Umbilical cord (tissue), 2 donors: ENCODE results near the gene TF. TPM values are rescaled to one million over a fixed set of nuclear protein-coding genes. Genes with fewer than 3 reads are reported as not detected.

ENCODE experiments used
- DNase-seq: peaks from one replicate; pipeline ENCODE4 v3.0.0-alpha.2; 2015; ENCODE audit warnings: low spot score
- total RNA-seq: library from RNA; depleted of rRNA; stranded (reverse); fragments of >200 nt; gene quantifications from one replicate; pipeline ENCODE4 v1.2.3, GENCODE V29; 2014; ENCODE audit warnings: low replicate concordance; ENCODE audit not compliant: insufficient read depth

The TF gene
- total RNA-seq, 1 donor from 2014 or later: 7.9 TPM

DNA sequence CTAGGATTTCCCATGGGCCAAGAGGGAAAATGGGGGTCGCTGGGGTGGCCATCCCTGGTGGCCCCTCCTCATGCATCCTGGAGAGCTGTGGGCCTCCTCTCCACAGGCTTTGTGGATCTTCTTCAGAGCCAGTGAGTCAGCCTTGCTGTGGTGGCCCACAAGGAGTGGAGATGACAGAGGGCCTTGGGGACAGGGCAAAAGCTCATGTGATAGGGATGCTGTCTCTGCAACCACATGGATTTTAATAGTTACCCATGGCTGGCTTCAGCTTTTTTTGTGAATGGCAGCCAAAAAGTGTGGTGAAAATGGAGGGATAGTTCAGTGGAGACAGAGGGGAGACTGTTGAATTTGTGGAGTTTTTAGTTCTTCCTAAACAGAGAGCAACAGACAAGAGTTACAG is 1.2 kb downstream of the TF start:
- DNase-seq: no peak

DNA sequence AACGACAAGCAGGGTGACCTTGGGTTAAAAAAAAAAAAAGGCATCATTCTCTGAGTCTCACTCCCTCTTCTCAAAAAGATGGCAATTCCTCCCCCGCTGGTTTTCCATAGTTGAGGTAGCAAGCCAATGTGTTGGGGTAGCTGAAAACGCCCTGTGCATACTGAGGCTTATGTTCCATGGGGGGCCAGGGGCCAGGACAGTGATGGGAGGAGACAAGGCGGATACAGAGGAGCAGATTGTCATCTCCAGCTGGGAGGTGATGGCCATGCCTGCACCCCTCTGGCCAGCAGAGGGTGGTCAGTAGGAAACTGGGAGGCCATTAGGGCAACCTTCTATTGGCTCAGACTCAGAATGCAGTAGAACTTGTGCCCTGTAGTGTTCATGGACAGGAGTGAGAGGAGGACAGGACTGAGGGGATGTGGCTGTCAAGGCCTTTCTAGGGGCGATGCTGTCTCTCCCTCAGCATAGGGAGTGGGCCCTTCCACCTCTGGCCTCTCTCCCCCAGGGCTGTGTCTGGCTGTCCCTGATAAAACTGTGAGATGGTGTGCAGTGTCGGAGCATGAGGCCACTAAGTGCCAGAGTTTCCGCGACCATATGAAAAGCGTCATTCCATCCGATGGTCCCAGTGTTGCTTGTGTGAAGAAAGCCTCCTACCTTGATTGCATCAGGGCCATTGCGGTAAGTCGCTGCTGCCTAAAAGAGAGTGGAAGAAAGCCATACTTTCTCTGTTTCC is 1.9 kb downstream of the TF start:
- no peak for DNase-seq

DNA sequence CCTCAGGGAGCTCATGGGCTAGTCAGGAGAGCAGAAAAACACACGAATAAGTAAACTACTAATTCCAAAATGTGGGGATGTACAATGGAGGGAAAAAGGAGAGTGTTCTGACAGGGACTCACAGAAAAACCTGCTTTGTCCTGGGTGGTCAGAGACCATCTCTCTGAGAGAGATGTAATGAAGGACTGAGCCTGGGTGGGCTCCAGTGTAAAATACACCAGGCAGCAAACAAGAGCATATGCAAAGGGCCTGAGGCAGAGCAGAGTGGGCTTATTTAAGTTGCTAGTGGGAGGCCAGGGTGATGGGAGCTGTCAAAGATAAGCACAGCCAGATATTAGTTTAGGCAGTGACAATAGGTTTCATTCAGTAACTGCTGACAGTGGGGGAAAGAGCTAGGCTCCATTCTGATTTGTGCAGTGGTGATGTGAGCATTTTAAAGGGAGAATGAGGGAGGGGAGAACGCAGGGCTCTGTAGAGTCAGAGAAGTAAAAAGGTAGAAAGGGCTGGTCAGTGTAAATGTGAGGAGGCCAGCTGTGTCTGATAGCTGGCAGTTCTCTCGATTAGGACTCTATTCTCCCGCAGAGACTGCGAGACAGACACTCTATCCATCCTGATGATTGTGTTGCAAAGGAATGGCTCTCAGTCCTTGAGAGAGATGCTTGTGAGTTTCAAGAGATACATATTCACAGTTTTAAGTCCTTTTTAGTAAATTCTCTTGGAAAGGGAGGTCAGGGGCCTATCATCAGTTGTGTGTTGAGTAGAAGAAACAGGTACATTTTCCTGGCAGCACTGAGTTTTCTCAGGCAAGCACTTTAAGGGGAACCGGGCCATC is 3.5 kb downstream of the TF start:
- no peak for DNase-seq

DNA sequence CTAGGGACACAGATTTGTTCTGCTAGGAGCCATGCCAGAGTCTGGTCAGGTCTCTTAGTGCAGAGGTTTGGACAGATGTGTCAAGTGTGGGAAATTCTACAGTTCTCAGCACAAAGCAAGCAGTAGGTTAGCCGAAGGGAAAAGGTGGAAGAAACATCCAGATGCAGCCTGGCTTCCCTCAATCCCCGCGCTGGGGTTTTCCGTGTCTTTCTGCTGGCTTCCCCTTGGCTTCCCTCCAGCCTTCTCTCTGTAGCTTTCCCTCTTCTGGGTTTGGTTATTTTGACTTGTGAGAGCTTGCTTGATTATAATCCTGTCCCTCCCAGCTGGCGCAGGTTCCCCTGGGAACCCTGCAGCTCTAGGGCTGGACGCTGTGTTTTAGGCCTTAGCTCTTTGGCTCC is 4.1 kb downstream of the TF start:
- no peak for DNase-seq

DNA sequence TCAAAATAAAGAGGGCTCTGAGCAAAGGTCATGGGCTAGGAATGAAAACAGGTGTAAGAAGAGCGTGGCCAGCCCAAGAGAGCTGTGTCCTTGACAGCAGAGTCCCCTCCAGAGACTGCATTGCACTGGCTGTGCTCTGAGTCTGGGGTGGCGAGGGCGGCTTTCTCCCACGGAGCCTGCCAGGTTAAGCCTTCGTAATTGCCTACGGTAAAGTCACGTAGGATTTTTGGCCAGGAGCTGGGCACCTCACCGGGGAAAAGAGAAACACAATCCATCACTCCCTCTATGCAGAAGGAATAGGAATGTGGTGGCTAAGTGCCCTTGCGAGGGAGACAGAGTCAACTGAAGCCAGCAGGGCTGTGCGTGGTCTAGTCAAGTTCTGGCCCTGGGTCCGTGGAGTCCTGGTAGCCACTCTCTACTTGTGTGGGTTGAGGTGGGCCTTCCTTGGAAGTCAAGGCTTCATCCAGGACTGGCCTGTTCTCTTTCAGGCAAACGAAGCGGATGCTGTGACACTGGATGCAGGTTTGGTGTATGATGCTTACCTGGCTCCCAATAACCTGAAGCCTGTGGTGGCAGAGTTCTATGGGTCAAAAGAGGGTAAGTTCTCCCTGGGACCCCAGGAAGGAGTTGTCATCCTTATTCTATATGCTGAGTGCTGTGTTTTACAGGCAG is 7.0 kb downstream of the TF start:
- no peak for DNase-seq

DNA sequence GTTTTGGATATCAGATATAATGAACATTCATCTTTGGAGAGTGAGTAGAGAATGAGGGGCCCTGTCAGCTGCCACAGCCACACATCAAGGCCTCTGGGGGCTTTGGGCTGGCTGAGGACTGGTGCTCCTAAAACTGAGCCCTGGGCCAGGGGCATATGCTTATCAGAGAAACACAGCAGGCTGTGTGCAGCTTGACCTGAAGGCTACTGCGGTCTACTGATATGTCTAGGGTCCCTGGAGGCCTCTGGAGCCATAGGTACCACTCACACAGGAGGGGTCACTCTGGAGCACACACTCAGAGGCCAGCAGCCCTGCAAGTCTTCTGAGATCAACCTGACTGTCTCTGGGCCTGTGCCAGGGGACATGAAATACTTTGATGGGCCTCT is 7.6 kb downstream of the TF start:
- DNase-seq: no peak

DNA sequence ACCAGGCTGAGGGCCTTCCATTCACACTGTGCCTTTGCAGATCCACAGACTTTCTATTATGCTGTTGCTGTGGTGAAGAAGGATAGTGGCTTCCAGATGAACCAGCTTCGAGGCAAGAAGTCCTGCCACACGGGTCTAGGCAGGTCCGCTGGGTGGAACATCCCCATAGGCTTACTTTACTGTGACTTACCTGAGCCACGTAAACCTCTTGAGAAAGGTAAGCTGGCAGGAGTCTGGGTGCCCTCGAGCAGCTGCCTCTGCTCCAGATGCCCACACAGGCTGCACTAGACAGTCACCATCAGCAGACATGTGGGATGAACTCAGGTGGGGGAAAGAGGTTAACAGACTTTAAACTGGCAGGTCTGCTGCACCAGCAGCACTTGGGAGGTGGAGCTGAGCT is 8.3 kb downstream of the TF start:
- no peak for DNase-seq

DNA sequence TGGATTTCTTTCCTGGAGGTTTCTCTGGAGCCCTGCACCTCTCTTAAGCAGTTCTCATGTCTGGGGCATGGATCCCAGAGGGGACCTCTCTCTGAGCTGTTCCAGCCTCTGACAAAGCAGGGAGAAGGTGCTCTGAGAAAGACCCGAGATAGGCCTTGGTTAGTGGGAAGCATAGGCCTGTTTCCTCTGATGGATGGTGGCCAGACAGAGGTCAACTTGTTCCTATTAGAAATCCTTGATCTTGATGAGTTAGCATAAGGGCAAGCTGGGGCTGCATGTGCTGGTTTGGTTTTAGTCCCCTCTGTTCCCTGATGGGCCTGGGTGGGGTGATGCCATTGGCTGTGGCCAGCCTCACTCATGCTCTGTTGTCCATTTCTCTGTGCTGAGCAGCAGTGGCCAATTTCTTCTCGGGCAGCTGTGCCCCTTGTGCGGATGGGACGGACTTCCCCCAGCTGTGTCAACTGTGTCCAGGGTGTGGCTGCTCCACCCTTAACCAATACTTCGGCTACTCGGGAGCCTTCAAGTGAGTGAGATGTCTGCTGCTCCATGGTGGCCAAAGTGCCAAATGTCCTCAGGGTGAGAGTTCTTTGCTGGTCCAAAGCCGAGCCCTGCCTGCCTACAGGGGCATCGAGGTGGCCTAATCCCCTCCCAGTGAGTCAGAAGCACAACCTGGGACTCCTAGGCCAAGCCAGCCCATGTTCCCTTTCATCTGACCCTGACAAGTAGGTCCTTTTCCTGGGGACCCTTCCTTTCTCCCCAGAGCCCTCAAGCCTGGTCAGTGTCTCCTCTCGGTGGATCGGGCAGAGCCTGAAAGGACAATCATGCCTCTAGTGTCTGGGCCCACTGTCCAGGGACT is 9.0 kb downstream of the TF start:
- no peak for DNase-seq

DNA sequence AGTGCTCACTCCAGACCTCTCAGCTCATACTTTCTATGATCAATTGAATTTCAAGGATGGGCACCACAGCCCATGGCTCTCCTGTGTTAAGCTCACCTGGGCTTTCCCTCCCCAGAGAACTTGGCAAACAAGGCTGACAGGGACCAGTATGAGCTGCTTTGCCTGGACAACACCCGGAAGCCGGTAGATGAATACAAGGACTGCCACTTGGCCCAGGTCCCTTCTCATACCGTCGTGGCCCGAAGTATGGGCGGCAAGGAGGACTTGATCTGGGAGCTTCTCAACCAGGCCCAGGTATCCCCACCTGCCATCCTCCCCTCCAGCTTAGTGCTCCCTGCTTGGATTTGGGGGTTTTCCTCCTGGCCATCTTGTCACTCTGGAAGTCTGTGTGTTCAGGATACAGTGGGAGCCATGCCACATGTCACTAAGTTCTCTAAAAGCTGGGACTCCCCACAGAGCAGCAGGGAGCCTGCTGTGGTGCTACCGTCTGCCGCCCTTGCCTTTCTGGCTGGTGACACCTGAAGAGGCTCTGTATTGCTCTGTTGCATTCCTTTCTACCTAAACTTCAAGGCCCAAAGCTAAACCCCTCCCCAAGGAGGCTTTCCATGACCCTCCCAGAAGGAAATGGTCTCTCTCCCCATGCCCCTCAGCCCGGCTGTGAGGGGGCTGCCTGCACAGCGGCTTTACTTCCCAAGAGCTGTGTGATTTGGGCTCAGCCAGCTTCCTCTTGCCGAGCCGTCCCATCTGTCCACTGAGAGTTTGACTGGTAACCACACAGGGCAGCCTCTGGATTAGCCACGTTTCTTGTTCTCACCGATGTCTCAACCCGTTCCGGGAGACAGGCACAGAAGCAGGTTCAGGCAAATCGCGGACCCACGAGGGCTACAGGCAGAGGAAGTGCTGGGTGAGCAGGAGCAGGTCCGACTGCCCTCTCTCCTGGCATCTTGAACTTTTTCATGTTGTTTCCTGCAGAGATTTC is 10.8 kb downstream of the TF start:
- DNase-seq: no peak

DNA sequence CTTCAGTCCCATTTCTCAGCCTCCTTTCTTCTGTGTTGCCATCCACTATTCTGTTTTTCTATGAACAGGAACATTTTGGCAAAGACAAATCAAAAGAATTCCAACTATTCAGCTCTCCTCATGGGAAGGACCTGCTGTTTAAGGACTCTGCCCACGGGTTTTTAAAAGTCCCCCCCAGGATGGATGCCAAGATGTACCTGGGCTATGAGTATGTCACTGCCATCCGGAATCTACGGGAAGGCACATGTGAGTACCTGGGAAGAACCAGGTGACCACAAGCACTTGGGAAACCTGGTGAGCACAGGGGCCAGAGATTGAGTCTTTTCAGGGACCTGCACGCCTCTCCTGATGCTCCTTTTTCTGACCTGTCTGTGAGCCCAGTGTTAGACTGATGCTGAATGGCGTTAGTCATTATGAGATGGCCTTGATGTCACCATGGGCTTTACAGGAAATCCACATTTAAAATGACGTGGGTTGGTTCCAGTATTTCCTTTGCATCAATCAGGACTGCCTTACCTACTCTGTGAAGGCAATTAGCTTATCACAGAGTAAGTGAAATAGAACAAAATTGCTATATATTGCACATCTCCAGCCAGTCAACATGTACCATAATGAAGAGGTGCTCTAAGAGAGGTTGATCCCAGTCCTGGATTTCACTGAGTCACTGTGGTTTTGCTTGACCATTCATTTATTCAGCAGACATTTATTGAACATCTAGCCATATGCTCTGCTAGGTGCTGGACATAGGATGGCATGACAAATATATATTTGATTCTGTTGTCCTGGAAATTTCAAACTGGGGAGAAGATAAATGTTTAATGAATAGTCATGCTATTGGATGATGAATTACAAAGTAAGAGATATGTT is 11.7 kb downstream of the TF start:
- no peak for DNase-seq

DNA sequence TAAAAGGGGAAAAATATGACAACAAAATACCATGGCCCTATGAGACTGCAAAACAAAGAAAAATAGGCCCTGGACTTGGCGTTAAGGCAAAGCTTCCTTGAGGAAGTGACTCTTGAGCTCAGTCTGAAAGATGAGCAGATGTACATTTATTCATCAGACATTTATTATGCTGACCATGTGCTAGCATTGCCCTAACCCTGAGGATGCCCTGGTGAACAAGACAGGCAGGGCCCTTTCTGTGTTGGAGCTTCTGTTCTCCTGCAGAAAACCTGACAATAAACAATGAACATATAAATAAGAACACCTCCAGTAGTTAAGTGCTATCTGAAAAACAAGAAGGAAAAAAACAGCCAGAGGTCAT is 12.4 kb downstream of the TF start:
- no peak for DNase-seq

DNA sequence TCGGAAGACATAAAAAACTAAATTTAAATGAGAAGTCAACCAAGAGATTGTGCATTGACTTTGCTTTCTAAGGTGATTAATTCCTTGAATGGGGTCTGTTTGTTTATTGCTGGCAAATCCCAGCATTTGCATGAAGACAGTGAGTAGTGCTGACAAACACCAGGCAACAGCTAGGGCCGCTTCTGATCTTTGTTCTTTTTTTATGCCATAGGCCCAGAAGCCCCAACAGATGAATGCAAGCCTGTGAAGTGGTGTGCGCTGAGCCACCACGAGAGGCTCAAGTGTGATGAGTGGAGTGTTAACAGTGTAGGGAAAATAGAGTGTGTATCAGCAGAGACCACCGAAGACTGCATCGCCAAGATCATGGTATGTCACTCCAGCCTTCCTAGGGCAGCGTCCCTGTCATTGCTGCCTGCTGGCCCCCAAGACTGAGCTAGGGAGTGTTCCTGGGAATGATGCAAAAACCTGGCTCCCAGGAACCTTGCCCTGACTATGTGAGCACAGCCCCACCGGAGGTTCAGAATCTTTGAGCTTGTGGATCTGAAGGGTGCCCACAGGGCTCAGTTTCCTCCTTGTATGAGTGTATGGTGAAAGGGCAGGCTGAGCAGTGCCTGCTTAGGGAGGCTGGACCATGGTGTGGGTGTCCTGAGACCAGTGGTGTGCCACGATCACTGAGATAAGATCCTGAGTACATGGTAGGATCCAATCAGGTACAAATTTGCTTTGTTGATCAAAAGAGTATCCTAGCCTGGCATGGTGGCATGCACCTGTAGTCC is 13.0 kb downstream of the TF start:
- no peak for DNase-seq

DNA sequence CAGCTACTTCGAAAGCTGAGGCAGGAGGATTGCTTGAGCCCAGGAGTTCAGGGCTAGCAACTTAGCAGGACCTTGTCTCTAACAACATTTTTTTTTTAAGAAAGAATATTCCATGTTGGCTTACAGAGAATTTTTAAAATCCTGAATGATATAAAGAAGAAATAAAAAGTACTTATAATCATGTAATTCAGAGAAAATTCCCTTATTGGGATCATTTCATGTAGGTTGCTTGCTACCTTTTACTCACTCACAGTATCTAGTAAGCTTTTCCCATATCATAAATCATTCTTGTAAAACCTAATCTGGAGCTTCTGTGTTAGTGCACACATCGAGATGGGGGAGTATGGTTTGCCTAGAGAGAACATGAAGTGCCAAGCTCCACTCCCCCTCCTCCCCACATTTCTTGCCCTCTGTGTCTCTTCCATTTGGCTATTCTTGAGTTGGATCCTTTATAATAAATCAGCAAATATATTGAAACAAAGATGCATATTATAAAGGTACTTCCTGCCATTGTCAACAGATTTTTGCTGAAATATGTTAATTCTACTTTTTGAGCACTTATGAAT is 13.6 kb downstream of the TF start:
- no peak for DNase-seq

DNA sequence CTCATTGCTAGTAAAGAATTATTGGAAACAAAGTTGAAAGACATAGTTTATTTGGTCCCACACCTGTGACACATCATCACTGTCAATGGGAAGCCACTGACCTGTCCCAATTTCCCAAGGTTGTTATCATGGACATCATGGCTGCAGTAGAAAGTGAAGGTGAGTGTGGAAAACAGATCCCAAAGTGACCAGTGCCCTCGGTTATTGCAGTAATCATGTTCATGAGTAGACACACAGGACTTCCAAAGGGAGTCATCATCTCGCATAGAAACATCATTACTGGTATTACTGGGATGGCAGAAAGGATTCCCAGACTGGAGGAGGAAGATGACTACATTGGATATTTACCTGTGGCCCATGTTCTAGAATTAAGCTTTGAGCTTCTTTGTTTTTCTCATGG is 14.7 kb downstream of the TF start:
- DNase-seq: no peak

DNA sequence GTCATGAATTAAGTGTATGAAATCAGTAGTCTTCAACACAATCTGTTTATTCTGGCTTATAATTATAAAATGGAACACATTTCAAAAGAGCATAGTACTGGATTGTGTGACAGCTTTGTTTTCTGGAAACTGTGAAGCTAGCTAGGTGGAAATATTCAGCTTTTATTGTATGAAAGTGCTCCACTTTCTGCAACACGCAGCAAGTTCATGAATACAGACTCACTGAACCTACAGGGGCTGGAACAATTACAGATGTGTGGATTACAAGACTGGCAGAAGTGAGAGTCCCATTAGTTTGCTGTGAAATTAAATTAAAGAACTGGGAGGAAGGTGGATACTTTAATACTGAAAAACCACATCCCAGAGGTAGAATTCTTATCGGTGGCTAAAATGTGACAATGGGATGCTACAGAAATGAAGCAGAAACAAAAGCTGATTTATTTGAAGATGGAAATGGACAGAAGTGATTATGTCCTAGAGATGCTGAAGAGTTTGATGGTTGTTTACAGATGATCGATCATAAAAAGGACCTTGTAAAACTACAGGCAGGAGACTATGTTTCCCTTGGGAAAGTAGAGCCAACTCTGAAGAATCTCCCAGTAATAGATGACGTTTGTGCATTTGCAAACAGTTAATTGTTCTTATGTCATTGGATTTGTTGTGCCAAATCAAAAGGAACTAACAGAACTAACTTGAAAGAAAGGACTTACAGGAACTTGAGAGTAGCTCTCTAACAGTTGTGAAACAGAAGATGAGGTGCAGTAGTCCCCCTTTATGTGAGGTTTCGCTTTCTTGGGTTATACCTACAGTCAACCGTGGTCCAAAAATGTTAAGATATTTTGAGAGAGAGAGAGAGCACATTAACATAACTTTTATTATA is 15.7 kb downstream of the TF start:
- no peak for DNase-seq

DNA sequence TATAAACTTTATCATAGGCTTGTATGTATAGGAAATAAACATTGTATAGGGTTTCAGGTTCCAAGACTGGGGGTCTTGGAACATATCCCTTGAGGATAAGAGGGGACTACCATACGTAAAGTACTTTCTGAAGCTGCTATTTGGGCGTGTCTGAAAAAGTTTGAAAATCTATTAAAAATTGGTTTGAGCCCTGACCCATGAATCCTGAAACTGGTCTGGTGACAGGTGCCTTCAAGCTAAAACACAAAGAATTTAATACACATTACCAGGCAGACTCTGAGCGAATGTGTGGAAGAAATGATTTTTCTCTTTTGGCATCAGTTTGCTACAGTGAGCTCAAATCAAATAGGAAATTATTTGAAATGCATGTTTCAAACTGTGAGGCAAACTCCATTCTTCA is 16.3 kb downstream of the TF start:
- no peak for DNase-seq
